Neural crest cell (in vitro differentiated cells): Measurements from ENCODE around the gene JCAD. TPM values are rescaled to one million over a fixed set of nuclear protein-coding genes. Genes with fewer than 3 reads are reported as not detected.

Experiments
- DNase-seq: peaks from one replicate; pipeline ENCODE4 v3.0.0; 2021; ENCODE audit warnings: low read depth, mixed read lengths, low spot score
- H3K27ac Mint-ChIP-seq: one replicate; pipeline ENCODE4 v1.8.0; 2021; ENCODE audit warnings: mild to moderate bottlenecking, mixed read lengths; ENCODE audit not compliant: unreplicated experiment
- H3K27me3 Mint-ChIP-seq: 2 replicates; pipeline ENCODE4 v1.8.0; 2021; ENCODE audit warnings: low read depth, mild to moderate bottlenecking, mixed read lengths
- H3K36me3 Mint-ChIP-seq: 2 replicates; pipeline ENCODE4 v1.8.0; 2021; ENCODE audit warnings: low read depth, mild to moderate bottlenecking, mixed read lengths
- H3K4me1 Mint-ChIP-seq: 2 replicates; pipeline ENCODE4 v1.8.0; 2021; ENCODE audit warnings: mixed read lengths
- H3K4me3 Mint-ChIP-seq: one replicate; pipeline ENCODE4 v1.8.0; 2021; ENCODE audit warnings: mild to moderate bottlenecking, mixed read lengths
- H3K9me3 Mint-ChIP-seq: 2 replicates; pipeline ENCODE4 v1.8.0; 2021; ENCODE audit warnings: mixed read lengths
- CTCF ChIP-seq: fragments of 200-600 bp; sonication (generic); conservative IDR thresholded peaks from 2 replicates; pipeline ENCODE4 v1.5.0; 2021; ENCODE audit warnings: antibody characterized with exemption, mild to moderate bottlenecking
- total RNA-seq: library from RNA; stranded (reverse); gene quantifications from 2 replicates; pipeline ENCODE4 v1.2.1, GENCODE V29; 2021

Gene JCAD
- total RNA-seq, 1 donor from 2014 or later, result 0.61 TPM

DNA sequence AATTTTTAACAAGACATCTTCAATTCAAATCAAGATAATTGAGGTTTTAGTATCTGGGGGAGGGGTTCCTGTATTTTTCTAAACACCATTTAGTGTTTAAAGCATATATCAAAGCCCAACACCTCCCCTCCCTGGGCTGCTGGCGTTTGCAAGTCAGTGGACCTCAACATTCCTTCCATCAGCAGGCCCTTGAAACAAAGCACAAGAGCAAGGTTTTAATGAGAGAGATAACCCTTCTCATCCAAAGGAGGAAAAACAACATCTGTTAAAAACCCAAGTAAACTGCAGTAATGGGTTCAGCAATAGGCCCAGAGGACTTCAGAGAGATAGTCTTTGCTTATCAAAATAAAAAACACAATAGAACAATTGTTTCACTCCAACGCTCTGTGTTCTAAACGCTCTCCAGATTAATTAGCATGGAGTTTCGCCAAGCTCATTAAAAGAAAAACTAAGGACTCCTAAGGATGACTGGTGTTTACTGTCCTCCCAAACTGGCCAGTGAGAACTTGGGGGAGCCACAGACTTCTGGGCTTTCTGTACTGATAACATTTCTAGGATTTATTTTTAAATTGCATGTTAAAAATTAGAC is 2.5 kb downstream of the JCAD start:
- Mint-ChIP-seq H3K36me3 (no peaks in the 10 kb centered on the region), H3K9me3 (no peaks in the 10 kb centered on the region), H3K27me3 (peaks cover 55% of the 10 kb centered on the region), H3K27ac (no peak overlapping the region), H3K4me1 (peaks cover 19% of the 10 kb centered on the region), H3K4me3 (peak overlapping the region; percentile 46)
- no peak for DNase-seq
- TF ChIP-seq CTCF, result no peak

GRCh38 chr10:30056281-30056680 is 3.1 kb downstream of the JCAD start:
- no peak for DNase-seq
- H3K4me3 Mint-ChIP-seq, result no peak overlapping the region
- H3K4me1 Mint-ChIP-seq, result peaks cover 19% of the 10 kb centered on the region
- peaks cover 50% of the 10 kb centered on the region for H3K27me3 Mint-ChIP-seq
- H3K36me3 Mint-ChIP-seq, result no peaks in the 10 kb centered on the region
- H3K9me3 Mint-ChIP-seq, result no peaks in the 10 kb centered on the region
- H3K27ac Mint-ChIP-seq, result no peak overlapping the region
- no peak for TF ChIP-seq CTCF

GRCh38 chr10:30055226-30055662 is 4.1 kb downstream of the JCAD start:
- no peaks in the 10 kb centered on the region for H3K9me3 Mint-ChIP-seq
- peaks cover 19% of the 10 kb centered on the region for H3K4me1 Mint-ChIP-seq
- H3K27me3 Mint-ChIP-seq, result peaks cover 40% of the 10 kb centered on the region
- no peak for DNase-seq
- no peak for TF ChIP-seq CTCF
- H3K27ac Mint-ChIP-seq, result no peak overlapping the region
- no peaks in the 10 kb centered on the region for H3K36me3 Mint-ChIP-seq
- no peak overlapping the region for H3K4me3 Mint-ChIP-seq

DNA sequence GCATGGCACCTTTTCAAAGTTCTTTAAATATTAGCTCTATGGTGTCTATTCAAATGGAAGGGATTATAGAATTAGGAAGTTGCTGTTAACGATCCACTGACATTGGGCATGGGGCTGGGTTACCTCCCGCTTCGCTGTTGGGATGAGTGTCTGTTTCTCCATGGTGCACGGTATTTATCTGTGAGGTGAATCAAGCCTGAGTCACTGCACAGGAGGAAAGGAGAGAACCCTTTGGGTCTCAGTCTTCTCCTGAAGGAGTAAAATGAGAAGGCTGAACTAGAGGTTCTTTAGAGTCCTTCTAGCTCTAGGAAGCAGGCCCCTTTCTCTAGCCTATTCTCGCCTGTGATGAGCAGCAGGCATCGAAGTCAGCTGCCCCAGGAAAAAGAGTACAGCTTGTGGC is 7.3 kb downstream of the JCAD start:
- no peak for TF ChIP-seq CTCF
- Mint-ChIP-seq H3K4me3 (no peak overlapping the region), H3K9me3 (no peaks in the 10 kb centered on the region), H3K4me1 (peaks cover 13% of the 10 kb centered on the region), H3K36me3 (no peaks in the 10 kb centered on the region), H3K27ac (no peak overlapping the region), H3K27me3 (peaks cover 28% of the 10 kb centered on the region)
- DNase-seq, result no peak

DNA sequence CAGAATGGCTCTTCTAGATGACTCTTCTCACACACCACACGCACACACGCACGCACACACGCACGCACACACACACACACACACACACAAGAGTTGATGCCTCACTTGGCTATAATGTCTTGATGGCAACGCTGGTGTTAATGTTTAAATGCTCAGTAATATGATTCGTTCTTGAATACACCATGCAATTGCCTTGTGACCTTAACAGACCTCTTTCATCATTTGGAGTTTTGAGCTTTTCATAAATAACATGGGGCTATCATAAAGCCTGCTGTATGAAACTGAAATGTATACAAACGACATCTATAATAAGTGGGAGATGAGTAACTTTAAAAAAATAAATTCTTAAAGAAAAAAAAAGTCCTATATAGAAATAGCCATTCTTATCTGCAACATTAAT is 8.2 kb downstream of the JCAD start:
- H3K36me3 Mint-ChIP-seq, result peaks cover 2% of the 10 kb centered on the region
- no peak overlapping the region for H3K4me3 Mint-ChIP-seq
- no peak overlapping the region for H3K27ac Mint-ChIP-seq
- H3K27me3 Mint-ChIP-seq, result peaks cover 20% of the 10 kb centered on the region
- H3K9me3 Mint-ChIP-seq, result no peaks in the 10 kb centered on the region
- H3K4me1 Mint-ChIP-seq, result peaks cover 16% of the 10 kb centered on the region
- no peak for TF ChIP-seq CTCF
- DNase-seq, result no peak
